LoVo (cell line): ENCODE measurements around the gene RERE.
A peak's percentile ranks its signal among the peaks of the same experiment; 100 is the strongest.

ENCODE experiments used
- DNase-seq: peaks from one replicate; pipeline ENCODE4 v3.0.0-alpha.2; 2016; ENCODE audit warnings: low spot score

RERE gene

DNA sequence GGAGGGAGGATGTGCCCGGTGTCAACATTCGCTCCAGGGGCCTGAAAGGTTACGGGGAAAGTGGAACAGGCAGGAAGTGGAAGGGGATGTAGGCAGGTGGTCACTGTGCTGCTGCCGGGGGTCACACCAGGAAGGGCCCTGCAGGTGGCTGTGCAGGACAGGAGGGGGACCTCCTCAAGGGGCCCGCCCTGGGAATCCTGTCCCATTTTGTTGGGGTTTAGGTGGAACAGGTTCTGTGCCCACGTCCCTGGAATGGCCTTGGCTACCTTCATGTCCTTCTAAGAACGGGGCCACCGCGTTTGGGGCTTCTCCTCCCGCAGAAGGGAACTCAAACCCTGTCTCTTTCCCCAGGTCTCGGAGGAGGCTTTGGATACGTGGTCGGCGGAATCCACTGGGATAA is 487.6 kb downstream of the RERE start:
- no peak for DNase-seq

DNA sequence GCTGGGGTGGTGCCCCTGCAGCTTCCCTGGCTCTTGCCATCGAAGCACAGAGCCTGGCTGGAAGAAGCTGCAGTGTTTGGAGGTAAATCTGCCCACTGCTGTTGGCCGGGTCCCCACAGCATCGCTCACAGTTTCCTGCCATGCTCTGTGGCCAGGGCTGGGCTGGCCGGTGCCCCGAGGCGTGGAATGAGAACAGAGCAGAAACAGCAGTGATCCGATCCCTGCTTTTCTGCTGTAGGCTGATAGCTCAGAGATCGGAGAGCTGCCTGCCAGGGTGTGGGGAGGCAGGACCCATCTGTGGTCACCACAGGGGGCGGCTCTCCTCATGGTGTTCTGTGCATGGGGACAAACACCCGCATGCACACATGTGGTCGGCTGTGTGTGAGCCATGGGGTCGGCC is 488.0 kb downstream of the RERE start:
- DNase-seq: no peak

DNA sequence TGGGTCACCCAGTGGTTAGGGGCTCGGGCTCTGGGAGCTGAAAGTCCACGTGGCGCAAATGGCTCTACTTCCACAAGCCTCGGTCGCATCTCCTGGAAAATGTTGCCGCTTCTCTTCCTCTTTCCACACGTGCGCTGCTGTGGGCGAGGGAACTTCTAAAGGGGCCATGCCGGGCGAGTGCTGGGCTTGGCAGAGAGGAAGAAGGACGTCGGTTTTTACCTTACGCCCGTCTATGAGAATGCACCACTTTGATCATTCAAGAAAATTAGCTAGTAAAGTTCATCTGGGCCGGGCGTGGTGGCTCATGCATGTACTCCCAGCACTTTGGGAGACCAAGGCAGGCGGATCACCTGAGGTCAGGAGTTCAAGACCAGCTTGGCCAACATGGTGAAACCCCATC is 489.2 kb downstream of the RERE start:
- no peak for DNase-seq

DNA sequence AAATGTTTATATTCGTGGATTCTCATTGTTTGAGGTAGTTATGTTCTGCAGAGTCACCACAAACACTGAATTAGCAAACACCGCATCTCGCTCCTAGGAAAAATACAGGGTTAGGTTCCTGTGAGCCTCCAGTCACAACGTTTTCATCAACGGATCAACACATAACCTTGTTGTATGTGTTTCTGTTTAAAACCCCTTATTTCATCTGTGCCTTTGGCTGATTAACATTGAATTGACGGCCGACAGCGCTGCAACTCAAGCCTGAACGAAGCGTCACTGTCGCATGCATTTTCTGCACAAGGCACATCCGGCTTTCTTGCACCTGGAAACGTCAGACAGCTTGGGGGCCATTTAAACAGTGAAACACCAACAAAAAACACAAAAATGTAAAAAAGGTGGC is 491.2 kb downstream of the RERE start:
- no peak for DNase-seq

DNA sequence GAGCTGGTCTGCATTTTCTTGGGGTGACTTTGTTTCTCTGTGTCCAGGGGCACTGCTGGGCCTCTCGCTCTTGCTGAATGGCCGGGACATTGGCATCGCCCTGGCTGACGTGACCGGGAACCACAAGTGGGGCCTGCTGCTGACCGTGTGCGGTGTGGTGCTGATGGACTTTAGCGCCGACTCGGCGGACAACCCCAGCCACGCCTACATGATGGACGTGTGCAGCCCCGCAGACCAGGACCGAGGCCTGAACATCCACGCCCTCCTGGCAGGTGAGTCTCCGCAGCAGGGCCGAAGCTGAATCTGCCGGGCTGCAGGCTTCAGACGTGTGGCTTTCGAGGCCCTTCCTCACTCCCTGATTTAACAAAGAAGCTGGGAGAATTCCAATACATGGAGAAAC is 491.7 kb downstream of the RERE start:
- DNase-seq: no peak

DNA sequence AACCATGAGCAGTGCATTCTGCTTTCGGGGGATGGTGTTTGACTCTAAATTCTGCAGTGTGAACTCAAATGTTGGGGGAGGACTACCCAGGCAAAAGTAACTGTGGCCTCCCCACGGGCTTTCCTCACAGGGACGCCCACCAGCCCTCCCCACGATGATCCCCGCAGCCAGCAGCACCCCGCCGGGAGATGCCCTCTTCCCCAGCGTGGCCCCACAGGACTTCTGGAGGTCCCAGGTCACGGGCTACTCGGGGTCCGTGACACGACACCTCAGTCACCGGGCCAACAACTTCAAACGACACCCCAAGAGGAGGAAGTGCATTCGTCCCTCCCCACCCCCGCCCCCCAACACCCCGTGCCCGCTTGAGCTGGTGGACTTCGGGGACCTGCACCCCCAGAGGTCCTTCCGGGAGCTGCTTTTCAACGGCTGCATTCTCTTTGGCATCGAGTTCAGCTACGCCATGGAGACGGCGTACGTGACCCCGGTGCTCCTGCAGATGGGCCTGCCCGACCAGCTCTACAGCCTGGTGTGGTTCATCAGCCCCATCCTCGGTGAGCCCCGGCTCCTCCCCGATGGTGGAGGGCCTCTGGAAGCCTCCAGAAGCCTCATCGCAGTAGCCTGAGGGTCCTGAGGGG is 493.1 kb downstream of the RERE start:
- DNase-seq: no peak

DNA sequence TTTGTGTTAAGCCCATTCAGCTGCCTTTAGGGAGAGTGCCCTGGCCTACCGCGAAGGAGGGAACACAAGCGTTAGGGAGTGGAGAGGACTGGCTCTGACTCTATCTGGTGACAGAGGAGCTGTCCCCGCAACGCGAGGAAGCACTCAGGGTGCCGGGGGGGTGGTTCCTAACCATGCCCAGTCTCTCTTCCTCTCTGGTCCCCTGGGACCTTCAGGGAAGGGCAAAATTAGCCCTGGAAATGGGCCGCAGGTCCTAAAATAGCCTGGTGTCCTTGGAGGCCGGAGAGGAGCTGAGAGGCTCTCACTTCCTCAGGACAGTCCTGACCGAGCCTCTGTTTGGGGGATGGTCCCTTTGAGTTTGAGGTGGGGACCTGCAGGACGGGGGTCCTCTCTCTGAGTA is 493.7 kb downstream of the RERE start:
- DNase-seq: no peak

DNA sequence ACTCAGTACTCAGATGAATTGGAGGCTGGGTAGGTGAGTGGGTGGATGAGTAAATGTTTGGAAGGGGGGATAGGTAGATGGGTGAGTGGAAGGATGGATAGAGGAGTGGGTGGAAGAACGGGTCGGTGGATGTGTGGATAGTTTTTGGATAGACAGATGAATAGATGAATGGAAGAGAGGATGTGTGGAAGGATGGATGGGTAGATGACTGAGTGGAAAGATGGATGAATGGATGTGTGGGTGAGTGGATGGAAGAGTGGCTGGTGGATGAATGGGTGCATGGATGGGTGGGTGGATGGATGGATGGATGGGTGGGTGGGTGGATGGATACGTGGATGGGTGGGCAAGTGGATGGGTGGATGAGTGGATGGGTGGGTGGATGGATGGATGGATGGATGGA is 495.8 kb downstream of the RERE start:
- DNase-seq: no peak

DNA sequence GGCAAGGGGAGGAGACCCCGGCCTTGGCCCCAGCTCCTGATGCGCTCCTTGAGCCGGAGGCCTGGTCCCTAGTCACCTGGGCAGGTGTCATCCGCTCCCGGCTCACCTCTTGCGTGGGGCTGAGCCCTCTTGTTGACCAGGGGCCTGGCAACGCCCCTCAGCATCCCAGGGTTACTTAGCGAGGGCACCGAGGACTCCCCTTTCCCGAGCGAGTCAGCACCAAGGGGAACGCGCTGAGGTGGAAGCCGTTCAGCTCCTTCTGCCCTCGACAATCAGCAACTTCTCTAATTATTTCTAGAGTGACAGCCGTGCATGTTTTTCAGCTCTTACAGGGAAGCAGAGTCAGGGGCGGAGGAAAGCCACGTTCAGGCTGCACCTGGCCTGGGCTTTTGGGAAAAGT is 499.0 kb downstream of the RERE start:
- DNase-seq: no peak

DNA sequence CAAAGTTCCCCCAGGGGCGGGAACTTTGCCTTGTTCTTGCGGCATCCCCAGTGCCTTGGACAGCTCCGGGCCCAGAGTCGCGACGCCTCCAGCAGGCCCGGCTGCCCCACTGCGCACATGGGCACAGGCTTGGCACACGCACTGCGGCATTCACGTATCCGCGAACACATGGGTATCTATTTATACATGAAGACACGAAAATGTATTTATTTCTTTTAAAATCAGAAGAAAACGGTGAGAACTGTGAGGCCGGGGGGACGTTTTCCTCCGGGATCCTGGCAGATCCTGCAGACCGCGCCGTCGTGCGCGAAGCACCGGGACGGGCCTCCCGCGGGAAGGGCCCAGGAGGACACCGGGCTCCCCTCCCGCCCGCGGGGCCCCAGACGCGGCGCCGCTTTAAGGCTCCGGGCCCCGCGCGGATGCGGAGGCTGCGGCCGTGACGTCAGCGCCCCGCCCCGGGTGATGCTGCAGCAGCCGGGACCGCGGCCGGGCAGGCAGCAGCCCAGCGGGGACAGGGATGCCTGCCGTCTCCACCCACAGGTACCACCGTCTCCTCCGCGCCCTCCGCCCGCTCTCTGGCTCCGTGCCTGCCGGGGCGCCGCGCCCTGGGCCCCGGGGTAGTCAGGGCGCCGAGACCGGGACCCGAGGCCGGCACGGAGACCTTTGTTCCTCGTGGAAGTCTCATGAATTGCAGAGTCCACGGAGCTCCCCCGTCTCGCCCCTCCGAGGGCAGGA is 499.6 kb downstream of the RERE start, which contains the start of gene SLC45A1:
SLC45A1 (plus strand) TSS at position 468 of the 735 bp plus-strand sequence. CDS start 6,216 bp downstream, outside the sequence.
- DNase-seq: peak; percentile 35

DNA sequence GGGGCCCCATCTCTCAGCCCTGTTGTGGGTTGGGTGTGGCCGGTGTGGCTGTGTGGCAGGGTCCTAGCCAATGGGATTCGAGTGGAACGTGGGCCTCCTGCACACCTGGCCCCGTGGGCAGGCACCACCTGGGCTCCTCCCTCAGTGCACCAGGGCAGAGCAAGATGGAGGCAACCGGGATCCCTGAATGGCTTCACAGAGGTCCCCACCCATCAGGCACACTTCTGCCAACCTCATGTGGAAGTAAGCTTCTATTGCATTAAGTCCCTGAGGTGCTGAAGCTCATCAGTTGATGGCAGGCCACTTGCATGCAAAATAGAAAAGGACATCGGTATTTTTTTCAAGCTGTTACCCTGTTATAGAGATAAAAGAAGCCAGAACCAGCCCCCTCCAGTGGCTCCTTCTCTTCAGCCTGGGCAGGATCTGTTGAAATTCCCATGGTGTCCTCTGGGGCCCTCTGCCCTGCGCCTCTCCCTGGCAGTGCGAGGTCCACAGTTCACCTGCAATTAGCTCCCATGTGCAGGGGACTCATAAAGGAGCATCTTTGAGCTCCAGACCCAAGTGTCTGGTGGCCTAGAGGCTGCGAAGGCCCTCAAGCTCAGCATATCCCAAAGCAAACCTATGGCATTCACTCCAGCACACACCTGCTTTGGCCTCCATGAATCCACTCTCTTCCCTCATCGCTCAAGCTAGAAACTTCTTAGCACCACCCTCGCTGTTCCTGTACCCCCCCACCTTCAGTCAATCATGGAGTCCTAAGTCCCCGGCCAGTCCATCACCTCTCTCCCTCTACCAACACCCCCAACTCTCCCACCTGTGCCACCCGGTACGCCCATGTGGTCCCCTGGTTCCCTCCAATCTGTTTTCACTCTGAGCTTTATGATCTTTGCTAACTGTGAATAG is 501.6 kb downstream of the RERE start:
- no peak for DNase-seq

DNA sequence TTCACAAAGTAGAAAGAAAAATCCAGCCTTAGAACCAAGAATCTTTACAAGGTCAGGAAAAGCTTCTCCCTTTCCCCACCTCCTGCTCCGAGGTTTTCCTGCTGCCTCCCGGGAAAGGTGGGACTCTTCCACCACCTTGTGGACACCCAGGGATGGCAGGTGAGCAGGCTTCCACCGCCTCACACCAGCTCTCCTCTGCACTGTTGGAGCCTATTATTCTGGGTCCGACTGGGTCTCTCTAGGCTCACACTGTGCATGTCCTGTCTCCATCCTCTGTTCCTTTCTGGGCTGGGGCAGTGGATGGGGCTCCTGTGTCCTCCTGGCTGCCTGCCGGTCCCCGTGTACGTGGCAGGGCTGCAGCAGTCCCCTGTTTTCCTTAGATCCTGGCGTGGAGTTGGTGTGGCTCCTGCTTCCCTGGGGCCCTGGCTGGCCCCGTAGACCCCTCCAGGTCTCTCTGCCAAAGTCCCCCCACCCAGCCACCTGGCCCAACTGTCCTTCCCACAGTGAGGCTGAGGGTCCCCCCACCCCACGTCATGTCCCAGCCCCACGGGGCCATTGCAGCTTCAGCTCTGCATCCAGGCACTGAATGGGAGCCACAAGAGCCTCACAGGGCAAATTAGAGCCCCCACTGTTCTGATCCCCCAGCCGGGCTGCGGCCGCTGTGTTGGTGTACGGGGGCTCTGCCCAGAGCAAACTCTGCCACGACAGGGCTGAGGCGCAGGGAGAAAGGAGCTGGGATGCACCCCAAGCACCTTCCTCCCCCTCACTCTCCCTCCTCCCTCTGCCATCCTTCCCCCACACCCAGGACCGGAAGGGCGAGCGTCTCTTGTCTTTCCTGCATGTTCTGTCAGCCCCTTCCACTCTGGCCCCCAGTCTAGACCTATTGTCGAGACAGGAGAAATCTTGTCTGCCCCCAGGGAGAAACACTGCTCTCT is 502.8 kb downstream of the RERE start:
- peak; percentile 76 for DNase-seq

DNA sequence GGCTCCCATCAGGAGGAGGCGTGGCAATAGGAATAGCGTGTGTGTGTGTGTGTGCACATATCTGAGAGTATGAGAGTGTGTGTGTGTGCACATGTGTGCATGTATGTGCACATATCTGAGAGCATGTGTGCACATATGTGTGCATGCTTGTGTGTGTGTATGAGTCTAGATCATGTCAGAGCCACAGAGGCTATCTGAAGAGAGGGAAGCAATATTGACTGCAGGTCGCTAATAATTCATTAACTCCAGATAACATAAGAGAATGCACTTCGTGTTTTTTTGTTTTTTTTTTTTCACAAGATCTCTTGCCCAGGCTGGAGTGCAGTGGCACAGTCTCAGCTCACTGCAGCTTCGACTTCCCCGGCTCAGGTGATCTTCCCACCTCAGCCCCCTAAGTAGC is 504.2 kb downstream of the RERE start:
- DNase-seq: no peak

DNA sequence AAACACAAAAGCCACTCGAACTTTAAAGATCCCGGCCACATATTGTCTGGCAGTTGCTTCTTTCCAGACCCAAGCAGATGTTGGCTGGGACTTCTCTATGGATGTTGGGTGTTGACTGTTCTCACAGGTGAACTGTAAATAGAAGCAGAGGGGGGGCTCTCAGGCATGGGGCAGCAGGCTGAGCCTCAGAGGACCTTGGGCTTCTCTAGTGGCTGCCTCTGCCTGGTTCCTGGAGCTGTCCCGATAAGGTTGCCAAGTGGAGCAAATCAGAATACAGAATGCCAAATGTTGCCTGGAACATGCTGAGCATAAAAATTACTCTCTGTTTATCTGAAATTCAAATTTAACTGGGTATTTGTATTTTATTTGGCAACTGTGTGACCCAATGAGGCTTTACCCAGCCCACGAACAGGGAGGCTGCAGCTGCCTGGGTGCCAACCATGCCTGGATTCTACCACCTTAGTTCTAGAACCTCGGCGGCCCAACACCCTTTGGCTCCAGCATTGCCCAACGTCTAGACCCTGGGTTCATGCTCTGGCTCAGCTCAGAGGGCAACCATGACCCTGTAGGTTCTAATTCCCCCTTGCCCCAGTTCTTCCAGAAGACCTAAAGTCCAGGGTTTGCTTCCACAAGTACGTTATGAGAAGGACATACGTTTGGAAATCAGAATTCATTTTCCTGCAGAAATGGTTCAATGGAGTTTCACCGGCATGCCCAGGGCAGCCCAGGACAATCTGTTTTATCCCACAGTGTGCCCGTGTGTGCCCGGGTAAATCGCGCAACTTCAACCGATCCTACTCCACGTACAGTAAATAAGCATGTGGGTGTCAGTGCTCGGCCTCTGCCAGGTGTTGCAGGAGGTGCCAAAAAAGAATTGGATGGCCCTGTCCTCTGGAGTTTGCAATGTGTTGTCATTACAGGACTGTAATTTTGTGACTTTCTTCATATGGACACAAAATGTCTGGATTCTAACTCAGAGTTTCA is 504.9 kb downstream of the RERE start:
- DNase-seq: no peak

DNA sequence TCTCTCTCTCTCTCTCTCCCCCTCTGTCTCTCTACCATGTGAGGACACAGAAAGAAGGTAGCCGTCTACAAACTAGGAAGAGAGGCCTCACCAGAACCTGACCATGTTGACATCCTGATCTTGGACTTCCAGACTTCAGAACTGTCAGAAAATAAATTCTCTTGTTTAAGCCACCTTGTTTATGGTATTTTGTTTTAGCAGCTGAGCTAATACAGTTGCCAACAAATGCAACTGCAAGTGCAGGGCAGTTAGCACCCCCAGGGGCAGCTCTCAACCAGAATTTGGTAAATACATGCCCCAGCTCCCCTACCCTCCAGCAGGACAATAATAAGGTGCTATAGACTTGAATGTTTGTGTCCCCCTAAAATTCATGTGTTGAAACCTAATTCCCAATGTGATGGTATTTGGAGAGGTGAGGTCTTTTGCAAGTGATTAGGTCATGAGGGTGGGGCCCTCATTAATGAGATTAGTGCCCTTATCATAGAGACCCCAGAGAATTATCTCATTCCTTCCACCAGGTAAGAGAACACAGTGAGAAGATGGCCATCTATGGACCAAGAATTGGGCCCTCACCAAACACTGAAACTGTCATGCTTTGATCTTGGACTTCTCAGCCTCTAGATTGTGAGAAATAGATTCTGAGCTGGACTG is 506.2 kb downstream of the RERE start:
- no peak for DNase-seq

DNA sequence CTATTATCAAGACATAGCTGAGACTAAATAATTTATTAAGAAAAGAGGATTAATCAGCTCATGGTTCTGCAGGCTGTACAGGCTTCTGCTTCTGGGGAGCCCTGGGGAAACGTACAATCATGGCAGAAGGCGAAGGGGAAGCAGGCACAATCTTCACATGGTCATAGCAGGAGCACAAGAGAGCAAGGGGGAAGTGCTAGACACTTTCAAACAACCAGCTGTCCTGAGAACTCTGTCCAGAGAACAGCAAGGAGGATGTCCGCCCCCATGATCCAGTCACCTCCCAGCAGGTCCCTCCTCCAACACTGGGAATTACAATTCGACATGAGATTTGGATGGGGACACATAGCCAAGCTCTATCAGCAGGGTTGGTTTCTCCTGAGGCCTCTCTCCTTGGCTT is 509.8 kb downstream of the RERE start:
- DNase-seq: no peak

DNA sequence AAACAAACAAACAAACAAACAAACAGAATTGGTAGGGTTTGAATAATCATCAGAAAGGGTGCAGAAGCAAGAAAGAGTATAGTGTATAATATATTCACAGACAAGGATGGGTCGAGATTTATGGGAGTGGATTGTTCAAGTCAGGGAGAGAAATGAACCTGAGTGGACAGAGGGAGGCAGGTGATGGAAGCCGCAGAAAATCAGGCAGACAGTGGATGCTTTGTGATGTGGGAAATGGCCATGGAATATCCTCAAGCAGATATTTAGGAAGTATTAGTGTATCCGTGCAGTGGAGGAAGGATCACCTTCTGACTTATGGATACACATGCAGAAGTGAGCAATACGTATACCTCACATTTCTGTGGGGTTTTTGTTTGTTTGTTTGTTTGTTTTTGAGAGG is 513.6 kb downstream of the RERE start:
- DNase-seq: no peak

DNA sequence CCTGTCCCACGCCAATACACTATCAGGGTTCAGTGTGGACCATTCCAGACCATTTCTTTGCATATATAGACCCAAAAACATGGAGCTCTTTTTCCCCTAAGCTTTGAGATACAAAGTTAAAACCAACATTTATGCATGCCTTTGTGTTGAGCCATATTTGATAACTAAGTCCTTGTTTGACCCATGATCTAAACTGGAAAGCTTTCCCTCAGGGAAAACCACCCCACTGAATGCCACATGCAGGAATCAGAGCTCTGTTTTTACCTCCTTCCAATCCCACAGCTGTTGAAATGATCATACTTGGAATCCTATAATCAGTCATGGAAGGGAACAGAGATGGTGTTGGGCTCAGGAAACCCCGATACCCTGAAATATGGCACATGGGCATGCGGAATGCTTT is 514.3 kb downstream of the RERE start:
- no peak for DNase-seq
